IPS DF 4.7 (cell line): ENCODE results near the gene KLHL10.
"Not testable (repeated sequence)": the region's sequence is repeated elsewhere in the genome, so short reads cannot be mapped to it uniquely, and the experiment has no call there.

Experiments used
- DNase-seq: peaks from one replicate; pipeline ENCODE4 v3.0.0-alpha.2; 2013; ENCODE audit warnings: low spot score; ENCODE audit errors: extremely low read depth

Gene KLHL10

GRCh38 chr17:41849251-41849990 is 11.8 kb downstream of the KLHL10 start:
- no peak for DNase-seq

- DNase-seq = not testable (repeated sequence)
These were observed 13.8 kb downstream of the KLHL10 start for GRCh38 chr17:41851382-41851781.

- no peak for DNase-seq
These were observed 22.8 kb downstream of the KLHL10 start for GRCh38 chr17:41860254-41860931.

- no peak for DNase-seq
These were observed 25.6 kb downstream of the KLHL10 start for GRCh38 chr17:41863074-41863848.

GRCh38 chr17:41864498-41864835 is 26.8 kb downstream of the KLHL10 start:
- DNase-seq = no peak

- peak; percentile 49 for DNase-seq
These were observed 27.4 kb downstream of the KLHL10 start, which contains the start of gene KLHL11 for GRCh38 chr17:41864836-41865595. TSS of gene KLHL11 (minus strand) at chr17:41865423. CDS start at chr17:41865370, 53 bp downstream.

GRCh38 chr17:41865596-41865893 is 27.9 kb downstream of the KLHL10 start:
- DNase-seq = no peak

GRCh38 chr17:41868568-41868967 is 30.9 kb downstream of the KLHL10 start:
- no peak for DNase-seq

- no peak for DNase-seq
These were observed 31.8 kb downstream of the KLHL10 start for GRCh38 chr17:41869426-41869825.

- no peak for DNase-seq
These were observed 32.5 kb downstream of the KLHL10 start for GRCh38 chr17:41870097-41870496.

- no peak for DNase-seq
These were observed 33.0 kb downstream of the KLHL10 start for GRCh38 chr17:41870627-41871026.

- DNase-seq = no peak
These were observed 34.2 kb downstream of the KLHL10 start for GRCh38 chr17:41871789-41872188.

GRCh38 chr17:41873559-41874292 is 36.1 kb downstream of the KLHL10 start:
- DNase-seq = no peak

GRCh38 chr17:41874293-41874670 is 36.7 kb downstream of the KLHL10 start:
- not testable (repeated sequence) for DNase-seq

- DNase-seq = no peak
These were observed 42.5 kb downstream of the KLHL10 start for GRCh38 chr17:41880130-41880529.

GRCh38 chr17:41882756-41883155 is 45.1 kb downstream of the KLHL10 start:
- DNase-seq = no peak

- no peak for DNase-seq
These were observed 48.1 kb downstream of the KLHL10 start for GRCh38 chr17:41885733-41886132.

- DNase-seq = no peak
These were observed 50.8 kb downstream of the KLHL10 start for GRCh38 chr17:41888332-41888965.

GRCh38 chr17:41891135-41892020 is 53.8 kb downstream of the KLHL10 start:
- DNase-seq = no peak

GRCh38 chr17:41892021-41892376 is 54.4 kb downstream of the KLHL10 start:
- no peak for DNase-seq
